Activated CD4-positive, alpha-beta memory T cell treated with anti-CD3 and anti-CD28 coated beads, Interleukin-2, amount 10 ng/mL, durations not matched to agents 7 days and 5 days (primary cell): Measurements from ENCODE around the gene VSIG10L2. TPM values are rescaled to one million over a fixed set of nuclear protein-coding genes. Genes with fewer than 3 reads are reported as not detected.

ENCODE experiments used
- CTCF ChIA-PET: fragments of 350-600 bp; sonication (Branson Sonifier 250); formaldehyde crosslinking; loops from one replicate; lab custom pipeline; 2021; ENCODE audit warnings: antibody characterized with exemption, inconsistent platforms; lab: Charles Lee
- POLR2A ChIA-PET: fragments of 350-600 bp; sonication (Branson Sonifier 250); formaldehyde crosslinking; loops from one replicate; lab custom pipeline; 2021; ENCODE audit warnings: antibody characterized with exemption; lab: Charles Lee
- DNase-seq: peaks from one replicate; pipeline ENCODE4 v3.0.0-alpha.2; 2020
- H3K27ac Mint-ChIP-seq: one replicate; pipeline ENCODE4 v1.8.0; 2021; ENCODE audit warnings: mild to moderate bottlenecking, mixed read lengths
- H3K27me3 Mint-ChIP-seq: one replicate; pipeline ENCODE4 v1.8.0; 2021; ENCODE audit warnings: mixed read lengths
- H3K36me3 Mint-ChIP-seq: one replicate; pipeline ENCODE4 v1.8.0; 2021; ENCODE audit warnings: low read depth, mixed read lengths
- H3K4me1 Mint-ChIP-seq: one replicate; pipeline ENCODE4 v1.8.0; 2021; ENCODE audit warnings: mixed read lengths
- H3K4me3 Mint-ChIP-seq: one replicate; pipeline ENCODE4 v1.8.0; 2021; ENCODE audit warnings: mild to moderate bottlenecking, mixed read lengths
- H3K9me3 Mint-ChIP-seq: one replicate; pipeline ENCODE4 v1.8.0; 2021; ENCODE audit warnings: mixed read lengths
- total RNA-seq, 2 experiments: library from RNA; stranded (reverse); gene quantifications; one replicate each; pipeline ENCODE4 v1.2.3, GENCODE V29; 2021

The VSIG10L2 gene
- total RNA-seq, 2 experiments from 2014 or later, result not detected

GRCh38 chr11:125952559-125952958, 6.7 kb downstream of the VSIG10L2 start:
- DNase-seq, result no peak
- no peaks in the 10 kb centered on the region for H3K36me3 Mint-ChIP-seq

GRCh38 chr11:125952973-125953372, 7.1 kb downstream of the VSIG10L2 start:
- H3K27ac Mint-ChIP-seq, result no peak overlapping the region
- DNase-seq, result no peak

More at GRCh38 chr11:125952559-125952958, 6.7 kb downstream of the VSIG10L2 start:
- ChIA-PET POLR2A (no interaction called here), CTCF (no interaction called here)
- Mint-ChIP-seq H3K27ac (no peak overlapping the region), H3K9me3 (no peaks in the 10 kb centered on the region), H3K27me3 (no peaks in the 10 kb centered on the region), H3K4me1 (peaks cover 1% of the 10 kb centered on the region), H3K4me3 (no peak overlapping the region)

GRCh38 chr11:125953401-125953935, 7.6 kb downstream of the VSIG10L2 start:
- Mint-ChIP-seq H3K9me3 (no peaks in the 10 kb centered on the region), H3K36me3 (no peaks in the 10 kb centered on the region), H3K27ac (no peak overlapping the region), H3K27me3 (no peaks in the 10 kb centered on the region), H3K4me1 (peaks cover 5% of the 10 kb centered on the region), H3K4me3 (no peak overlapping the region)
- ChIA-PET CTCF (no interaction called here), POLR2A (no interaction called here)
- DNase-seq, result no peak

More at GRCh38 chr11:125952973-125953372, 7.1 kb downstream of the VSIG10L2 start:
- Mint-ChIP-seq H3K36me3 (no peaks in the 10 kb centered on the region), H3K27me3 (no peaks in the 10 kb centered on the region), H3K9me3 (no peaks in the 10 kb centered on the region), H3K4me1 (peaks cover 5% of the 10 kb centered on the region), H3K4me3 (no peak overlapping the region)
- ChIA-PET CTCF (no interaction called here), POLR2A (no interaction called here)

- no peak overlapping the region for H3K27ac Mint-ChIP-seq
- CTCF ChIA-PET, result no interaction called here
- POLR2A ChIA-PET, result no interaction called here
- H3K9me3 Mint-ChIP-seq, result no peaks in the 10 kb centered on the region
- no peak overlapping the region for H3K4me3 Mint-ChIP-seq
- DNase-seq, result no peak
- no peaks in the 10 kb centered on the region for H3K27me3 Mint-ChIP-seq
- peaks cover 5% of the 10 kb centered on the region for H3K4me1 Mint-ChIP-seq
- no peaks in the 10 kb centered on the region for H3K36me3 Mint-ChIP-seq
Observed at GRCh38 chr11:125954123-125954944, 8.5 kb downstream of the VSIG10L2 start.

- H3K4me1 Mint-ChIP-seq, result peaks cover 5% of the 10 kb centered on the region
- DNase-seq, result no peak
- no peaks in the 10 kb centered on the region for H3K36me3 Mint-ChIP-seq
- H3K9me3 Mint-ChIP-seq, result no peaks in the 10 kb centered on the region
- no peak overlapping the region for H3K27ac Mint-ChIP-seq
- no peak overlapping the region for H3K4me3 Mint-ChIP-seq
- CTCF ChIA-PET, result no interaction called here
- POLR2A ChIA-PET, result no interaction called here
- no peaks in the 10 kb centered on the region for H3K27me3 Mint-ChIP-seq
Observed at GRCh38 chr11:125954945-125955640, 9.2 kb downstream of the VSIG10L2 start.

- CTCF ChIA-PET, result interaction anchor here (1.3 kb wide), 1 partner anchor 238 kb away, joined by 3 read pairs; no protein-coding TSS in a partner anchor
- no peak overlapping the region for H3K27ac Mint-ChIP-seq
- POLR2A ChIA-PET, result no interaction called here
Observed at GRCh38 chr11:125955856-125956255, 10.0 kb downstream of the VSIG10L2 start.

GRCh38 chr11:125956391-125957134, 10.7 kb downstream of the VSIG10L2 start:
- ChIA-PET POLR2A (no interaction called here), CTCF (interaction anchor here (1.3 kb wide), 1 partner anchor 237 kb away, joined by 3 read pairs; no protein-coding TSS in a partner anchor)
- Mint-ChIP-seq H3K4me1 (peaks cover 5% of the 10 kb centered on the region), H3K4me3 (no peak overlapping the region), H3K36me3 (no peaks in the 10 kb centered on the region), H3K9me3 (no peaks in the 10 kb centered on the region), H3K27me3 (no peaks in the 10 kb centered on the region), H3K27ac (no peak overlapping the region)
- DNase-seq, result no peak

More at GRCh38 chr11:125955856-125956255, 10.0 kb downstream of the VSIG10L2 start:
- no peak for DNase-seq
- H3K27me3 Mint-ChIP-seq, result no peaks in the 10 kb centered on the region
- no peaks in the 10 kb centered on the region for H3K36me3 Mint-ChIP-seq
- peaks cover 5% of the 10 kb centered on the region for H3K4me1 Mint-ChIP-seq
- no peak overlapping the region for H3K4me3 Mint-ChIP-seq
- no peaks in the 10 kb centered on the region for H3K9me3 Mint-ChIP-seq

- Mint-ChIP-seq H3K4me1 (peaks cover 8% of the 10 kb centered on the region), H3K27me3 (no peaks in the 10 kb centered on the region), H3K36me3 (no peaks in the 10 kb centered on the region), H3K4me3 (peak overlapping the region; percentile 22), H3K27ac (no peak overlapping the region), H3K9me3 (no peaks in the 10 kb centered on the region)
- no peak for DNase-seq
- CTCF ChIA-PET, result no interaction called here
- POLR2A ChIA-PET, result no interaction called here
Observed at GRCh38 chr11:125957618-125958332, 11.9 kb downstream of the VSIG10L2 start.

- H3K27me3 Mint-ChIP-seq, result no peaks in the 10 kb centered on the region
- H3K4me3 Mint-ChIP-seq, result no peak overlapping the region
- ChIA-PET POLR2A (no interaction called here), CTCF (no interaction called here)
- peaks cover 8% of the 10 kb centered on the region for H3K4me1 Mint-ChIP-seq
- no peaks in the 10 kb centered on the region for H3K36me3 Mint-ChIP-seq
- DNase-seq, result no peak
- no peaks in the 10 kb centered on the region for H3K9me3 Mint-ChIP-seq
- H3K27ac Mint-ChIP-seq, result no peak overlapping the region
Observed at GRCh38 chr11:125958872-125959400, 13.1 kb downstream of the VSIG10L2 start.

GRCh38 chr11:125959511-125959910, 13.7 kb downstream of the VSIG10L2 start:
- Mint-ChIP-seq H3K36me3 (no peaks in the 10 kb centered on the region), H3K4me1 (peaks cover 8% of the 10 kb centered on the region), H3K4me3 (no peak overlapping the region), H3K9me3 (no peaks in the 10 kb centered on the region), H3K27ac (no peak overlapping the region), H3K27me3 (peaks cover under 1% of the 10 kb centered on the region)
- CTCF ChIA-PET, result no interaction called here
- no peak for DNase-seq
- POLR2A ChIA-PET, result no interaction called here

- H3K4me1 Mint-ChIP-seq, result peaks cover 8% of the 10 kb centered on the region
- CTCF ChIA-PET, result no interaction called here
Observed at GRCh38 chr11:125959931-125960330, 14.1 kb downstream of the VSIG10L2 start.

GRCh38 chr11:125960771-125961170, 14.9 kb downstream of the VSIG10L2 start:
- Mint-ChIP-seq H3K36me3 (no peaks in the 10 kb centered on the region), H3K9me3 (no peaks in the 10 kb centered on the region), H3K4me1 (peaks cover 8% of the 10 kb centered on the region), H3K27ac (no peak overlapping the region), H3K27me3 (peaks cover 2% of the 10 kb centered on the region), H3K4me3 (no peak overlapping the region)
- POLR2A ChIA-PET, result no interaction called here
- no peak for DNase-seq
- CTCF ChIA-PET, result interaction anchor here (1.6 kb wide), 1 partner anchor 22 kb away, joined by 3 read pairs; no protein-coding TSS in a partner anchor

More at GRCh38 chr11:125959931-125960330, 14.1 kb downstream of the VSIG10L2 start:
- Mint-ChIP-seq H3K4me3 (no peak overlapping the region), H3K27ac (no peak overlapping the region), H3K9me3 (no peaks in the 10 kb centered on the region), H3K27me3 (peaks cover 2% of the 10 kb centered on the region), H3K36me3 (no peaks in the 10 kb centered on the region)
- DNase-seq, result no peak
- POLR2A ChIA-PET, result no interaction called here
